PC-3 (cell line): ENCODE measurements around the gene GPR108. TPM values are rescaled to one million over a fixed set of nuclear protein-coding genes. Genes with fewer than 3 reads are reported as not detected.

Experiments used
- ATAC-seq: fragments of 200-7000 bp; cut with Tn5 transposase; 2 replicates; pipeline ENCODE4 v1.9.1; 2020; ENCODE audit warnings: mild to moderate bottlenecking, moderate library complexity
- BruUV-seq: library from RNA; stranded (reverse); fragments of 400-500 nt; replicated peaks from 2 replicates; lab custom pipeline; 2021; lab: Mats Ljungman, UMichigan
- CTCF ChIA-PET: fragments of 300-600 bp; sonication (Branson Sonifier 250); formaldehyde crosslinking; loops from one replicate; lab custom pipeline; 2022; ENCODE audit warnings: antibody characterized with exemption; lab: Charles Lee
- POLR2A ChIA-PET: fragments of 300-600 bp; sonication (Branson Sonifier 250); formaldehyde crosslinking; loops from one replicate; lab custom pipeline; 2022; ENCODE audit warnings: antibody characterized with exemption; ENCODE audit not compliant: unreplicated experiment; lab: Charles Lee
- DNase-seq: peaks from one replicate; pipeline ENCODE4 v3.0.0-alpha.2; 2015
- H2AFZ ChIP-seq: fragments of 300-600 bp; sonication (generic); 2 replicates; pipeline ENCODE4 v1.6.0; 2016; ENCODE audit warnings: antibody characterized with exemption, low read length
- H3F3A ChIP-seq: fragments of 300-600 bp; sonication (generic); one replicate; pipeline ENCODE4 v1.6.0; 2017; ENCODE audit warnings: antibody characterized with exemption, low read length, control low read depth, mild to moderate bottlenecking; ENCODE audit not compliant: unreplicated experiment
- H3K27ac ChIP-seq: fragments of 300-600 bp; sonication (generic); 2 replicates; pipeline ENCODE4 v1.5.1; 2016; ENCODE audit warnings: mild to moderate bottlenecking, low read length
- H3K27me3 ChIP-seq: fragments of 300-600 bp; sonication (generic); 2 replicates; pipeline ENCODE4 v1.6.1; 2016; ENCODE audit warnings: low read length, mixed read lengths
- H3K36me3 ChIP-seq: fragments of 300-600 bp; sonication (generic); 2 replicates; pipeline ENCODE4 v1.6.1; 2016; ENCODE audit warnings: low read depth, mixed run types, low read length, mixed read lengths
- H3K4me1 ChIP-seq: fragments of 300-600 bp; sonication (generic); 2 replicates; pipeline ENCODE4 v1.5.1; 2016; ENCODE audit warnings: low read length; ENCODE audit not compliant: insufficient read depth
- H3K4me2 ChIP-seq: fragments of 300-600 bp; sonication (generic); 2 replicates; pipeline ENCODE4 v1.6.0; 2016; ENCODE audit warnings: low read length
- H3K4me3 ChIP-seq: fragments of 300-600 bp; sonication (generic); 2 replicates; pipeline ENCODE4 v1.5.1; 2016; ENCODE audit warnings: mild to moderate bottlenecking, low read length, mixed read lengths
- H3K79me2 ChIP-seq: fragments of 300-600 bp; sonication (generic); 2 replicates; pipeline ENCODE4 v1.6.1; 2017; ENCODE audit warnings: low read length, mixed read lengths
- H3K9ac ChIP-seq: fragments of 300-600 bp; sonication (generic); 2 replicates; pipeline ENCODE4 v1.6.0; 2016; ENCODE audit warnings: mild to moderate bottlenecking, low read length
- H3K9me2 ChIP-seq: fragments of 300-600 bp; sonication (generic); replicated peaks from 2 replicates; pipeline ENCODE4 v1.6.1; 2016; ENCODE audit warnings: mixed run types, low read length, mixed read lengths
- H3K9me3 ChIP-seq: fragments of 300-600 bp; sonication (generic); 2 replicates; pipeline ENCODE4 v1.6.1; 2016; ENCODE audit warnings: low read length, mixed read lengths
- H4K20me1 ChIP-seq: fragments of 300-600 bp; sonication (generic); 2 replicates; pipeline ENCODE4 v1.6.1; 2016; ENCODE audit warnings: low read length, mixed read lengths
- EZH2 ChIP-seq: fragments of 300-600 bp; sonication (generic); IDR thresholded peaks from one replicate; pipeline ENCODE4 v1.6.1; 2017; ENCODE audit warnings: antibody characterized with exemption, mild to moderate bottlenecking, low read length; ENCODE audit not compliant: unreplicated experiment
- EZH2phosphoT487 ChIP-seq: fragments of 300-600 bp; sonication (generic); IDR thresholded peaks from 2 replicates; pipeline ENCODE4 v1.6.1; 2018; ENCODE audit warnings: mild to moderate bottlenecking, antibody characterized with exemption, low read length, borderline replicate concordance
- intact Hi-C: fragments of 100-400 bp; cut with micrococcal nuclease; formaldehyde crosslinking; loops from 2 replicates; pipeline ENCODE4 v1.9.0; 2023
- total RNA-seq: library from RNA; depleted of rRNA; stranded (reverse); fragments of >200 nt; gene quantifications from 2 replicates; pipeline ENCODE4 v1.2.3, GENCODE V29; 2014
- TF ChIP-seq, protein P1 (sequence below): fragments of 300-600 bp; sonication (generic); conservative IDR thresholded peaks from 2 replicates; pipeline ENCODE4 v1.5.1; 2017; ENCODE audit warnings: antibody characterized with exemption, low read depth, mild to moderate bottlenecking, low read length

The GPR108 gene
- total RNA-seq, 1 experiment from 2014 or later, result 78.7 TPM

DNA sequence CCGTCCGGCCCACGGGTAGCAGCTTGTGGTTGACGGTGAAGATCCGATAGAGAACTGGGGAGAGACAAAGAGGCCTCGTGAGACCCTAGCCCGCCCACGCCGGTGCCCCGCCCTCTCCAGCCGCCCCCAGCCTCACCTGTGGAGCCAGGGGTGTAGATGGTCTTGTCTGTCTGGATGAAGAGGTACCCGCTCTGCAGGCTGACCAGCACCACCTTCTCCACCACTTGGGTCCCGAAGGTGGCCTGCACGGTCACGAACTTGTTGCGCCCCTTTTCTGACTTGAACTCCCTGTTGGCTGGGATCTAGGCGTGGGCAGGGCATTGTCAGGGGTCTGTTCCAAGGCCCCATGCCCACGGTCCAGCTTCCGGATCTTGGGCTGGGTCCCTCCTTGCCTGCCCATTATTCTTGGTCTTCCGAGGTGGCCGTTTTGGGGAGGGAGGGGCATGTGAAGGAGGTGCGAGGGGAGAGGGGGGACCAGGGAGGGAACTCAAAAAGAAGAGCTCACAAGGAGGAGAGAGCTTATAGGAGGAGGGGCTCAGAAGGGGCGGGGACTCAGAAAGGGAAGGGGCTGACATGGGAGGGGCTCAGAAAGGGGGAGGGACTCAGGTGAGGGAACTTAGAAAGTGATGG lies 19.2 kb downstream of the GPR108 start:
- no peak for ATAC-seq
- no peaks in the 10 kb centered on the region for H3K36me3 ChIP-seq
- no peak overlapping the region for H2AFZ ChIP-seq
- TF ChIP-seq EZH2phosphoT487 (no peak), EZH2 (no peak)
- TF ChIP-seq, protein P1, sequence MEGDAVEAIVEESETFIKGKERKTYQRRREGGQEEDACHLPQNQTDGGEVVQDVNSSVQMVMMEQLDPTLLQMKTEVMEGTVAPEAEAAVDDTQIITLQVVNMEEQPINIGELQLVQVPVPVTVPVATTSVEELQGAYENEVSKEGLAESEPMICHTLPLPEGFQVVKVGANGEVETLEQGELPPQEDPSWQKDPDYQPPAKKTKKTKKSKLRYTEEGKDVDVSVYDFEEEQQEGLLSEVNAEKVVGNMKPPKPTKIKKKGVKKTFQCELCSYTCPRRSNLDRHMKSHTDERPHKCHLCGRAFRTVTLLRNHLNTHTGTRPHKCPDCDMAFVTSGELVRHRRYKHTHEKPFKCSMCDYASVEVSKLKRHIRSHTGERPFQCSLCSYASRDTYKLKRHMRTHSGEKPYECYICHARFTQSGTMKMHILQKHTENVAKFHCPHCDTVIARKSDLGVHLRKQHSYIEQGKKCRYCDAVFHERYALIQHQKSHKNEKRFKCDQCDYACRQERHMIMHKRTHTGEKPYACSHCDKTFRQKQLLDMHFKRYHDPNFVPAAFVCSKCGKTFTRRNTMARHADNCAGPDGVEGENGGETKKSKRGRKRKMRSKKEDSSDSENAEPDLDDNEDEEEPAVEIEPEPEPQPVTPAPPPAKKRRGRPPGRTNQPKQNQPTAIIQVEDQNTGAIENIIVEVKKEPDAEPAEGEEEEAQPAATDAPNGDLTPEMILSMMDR, result no peak
- no peaks in the 10 kb centered on the region for H3K27me3 ChIP-seq
- no peaks in the 10 kb centered on the region; the same call in 1 of the 2 replicates for H3K4me1 ChIP-seq
- H3F3A ChIP-seq, result no peaks in the 10 kb centered on the region
- DNase-seq, result no peak
- no peak overlapping the region for H3K9ac ChIP-seq
- ChIA-PET POLR2A (no interaction called here), CTCF (no interaction called here)
- intact Hi-C loops, result no loop called here
- H3K4me2 ChIP-seq, result no peak overlapping the region
- H4K20me1 ChIP-seq, result no peaks in the 10 kb centered on the region
- H3K4me3 ChIP-seq, result no peak overlapping the region
- no peaks in the 10 kb centered on the region for H3K9me2 ChIP-seq
- no peak overlapping the region for H3K27ac ChIP-seq
- BruUV-seq, result no TSS peak
- no peaks in the 10 kb centered on the region for H3K79me2 ChIP-seq
- no peaks in the 10 kb centered on the region for H3K9me3 ChIP-seq

DNA sequence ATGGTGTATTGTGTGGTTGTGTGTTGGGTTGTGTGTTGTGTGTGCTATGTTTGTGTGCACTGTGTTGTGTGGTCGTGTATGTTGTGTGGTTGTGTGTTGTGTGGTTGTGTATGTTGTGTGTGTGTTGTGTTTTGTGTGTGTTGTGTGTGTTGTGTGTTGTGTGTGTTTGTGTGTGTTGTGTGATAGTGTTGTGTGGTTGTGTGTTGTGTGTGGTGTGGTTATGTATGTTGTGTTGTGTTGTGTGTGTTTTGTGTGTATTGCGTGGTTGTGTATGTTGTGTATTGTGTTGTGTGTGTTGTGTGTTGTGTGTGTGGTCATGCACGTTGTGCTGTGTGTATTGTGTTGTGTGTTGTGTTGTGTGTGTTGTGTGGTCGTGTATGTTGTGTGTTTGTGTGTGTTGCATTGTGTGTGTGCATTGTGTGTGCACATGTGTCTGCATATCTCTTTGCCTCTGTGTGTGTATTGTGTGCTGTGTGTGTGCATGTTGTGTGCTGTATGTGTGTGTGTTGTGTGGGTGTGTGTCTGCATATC lies 19.9 kb downstream of the GPR108 start:
- ChIA-PET POLR2A (no interaction called here), CTCF (no interaction called here)
- H3K9me2 ChIP-seq, result no peaks in the 10 kb centered on the region
- ATAC-seq (no peak), DNase-seq (no peak)
- no peaks in the 10 kb centered on the region for H4K20me1 ChIP-seq
- H3K4me1 ChIP-seq, result no peaks in the 10 kb centered on the region
- no peak overlapping the region for H3K27ac ChIP-seq
- H3F3A ChIP-seq, result no peaks in the 10 kb centered on the region
- no peak overlapping the region for H3K4me3 ChIP-seq
- no peak overlapping the region for H2AFZ ChIP-seq
- H3K4me2 ChIP-seq, result no peak overlapping the region
- H3K9ac ChIP-seq, result no peak overlapping the region
- intact Hi-C loops, result no loop called here
- no peak for TF ChIP-seq EZH2phosphoT487
- TF ChIP-seq, protein P1, result no peak
- TF ChIP-seq EZH2, result no peak
- no peaks in the 10 kb centered on the region for H3K36me3 ChIP-seq
- no peaks in the 10 kb centered on the region for H3K9me3 ChIP-seq
- no TSS peak for BruUV-seq
- H3K79me2 ChIP-seq, result no peaks in the 10 kb centered on the region
- H3K27me3 ChIP-seq, result no peaks in the 10 kb centered on the region

DNA sequence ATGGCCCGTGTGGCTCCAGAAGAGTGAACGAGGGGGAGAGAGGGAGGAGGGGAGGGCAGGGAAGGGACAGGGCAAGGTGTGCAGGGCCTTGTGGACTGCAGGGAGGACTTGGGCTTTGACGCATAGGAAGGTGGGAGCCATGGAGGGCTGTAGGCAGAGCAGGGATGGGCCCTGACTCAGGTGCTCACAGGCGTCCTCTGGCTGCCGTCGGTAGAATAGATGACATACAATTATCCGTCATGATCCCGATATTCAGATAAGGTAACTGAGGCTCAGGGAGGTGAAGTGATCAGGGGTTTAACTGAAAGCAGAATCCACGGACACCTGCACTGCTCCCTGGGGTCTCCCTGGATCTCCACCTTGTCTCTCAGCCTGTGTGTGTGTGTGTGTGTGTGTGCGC lies 20.3 kb downstream of the GPR108 start:
- no peaks in the 10 kb centered on the region for H4K20me1 ChIP-seq
- DNase-seq (no peak), ATAC-seq (no peak)
- H3K4me3 ChIP-seq, result no peak overlapping the region
- POLR2A ChIA-PET, result no interaction called here
- CTCF ChIA-PET, result no interaction called here
- H3K9me2 ChIP-seq, result no peaks in the 10 kb centered on the region
- no peaks in the 10 kb centered on the region for H3K79me2 ChIP-seq
- no peaks in the 10 kb centered on the region for H3F3A ChIP-seq
- H3K4me1 ChIP-seq, result no peaks in the 10 kb centered on the region
- no TSS peak for BruUV-seq
- no peaks in the 10 kb centered on the region for H3K27me3 ChIP-seq
- H2AFZ ChIP-seq, result no peak overlapping the region
- intact Hi-C loops, result no loop called here
- no peak overlapping the region for H3K27ac ChIP-seq
- no peak for TF ChIP-seq EZH2
- TF ChIP-seq, protein P1, result peak; percentile 37; the same call in 1 of the 2 replicates
- H3K9me3 ChIP-seq, result no peaks in the 10 kb centered on the region
- no peak overlapping the region for H3K9ac ChIP-seq
- no peak overlapping the region for H3K4me2 ChIP-seq
- H3K36me3 ChIP-seq, result no peaks in the 10 kb centered on the region
